Left renal pelvis (tissue), 4 donors: ENCODE measurements around the gene VRK2. TPM values are rescaled to one million over a fixed set of nuclear protein-coding genes. Genes with fewer than 3 reads are reported as not detected.
"Not testable (repeated sequence)": the region's sequence is repeated elsewhere in the genome, so short reads cannot be mapped to it uniquely, and the experiment has no call there.

ENCODE experiments used
- DNase-seq, 4 donors: peaks; one replicate each; pipeline ENCODE4 v3.0.0-alpha.2; 2013; ENCODE audit warnings: low read depth in 4 of 4, low spot score in 3 of 4
- polyA plus RNA-seq, 4 donors: library from polyadenylated mRNA; unstranded; fragments of 120-200 nt; gene quantifications; one replicate each; pipeline ENCODE4 v1.2.1, GENCODE V29; 2013; ENCODE audit not compliant: insufficient read length in 4 of 4

VRK2 gene
- polyA plus RNA-seq, 4 donors = 18.5 to 25.8 (median 22.1) TPM

GRCh38 chr2:58156780-58157179, 110.2 kb downstream of the VRK2 start:
- DNase-seq = no peak

GRCh38 chr2:58157754-58158153, 111.1 kb downstream of the VRK2 start:
- no peak for DNase-seq

- no peak for DNase-seq
Measured at GRCh38 chr2:58158481-58158880, 111.9 kb downstream of the VRK2 start.

GRCh38 chr2:58163913-58164312, 117.3 kb downstream of the VRK2 start:
- no peak for DNase-seq

GRCh38 chr2:58168130-58168529, 121.5 kb downstream of the VRK2 start:
- not testable (repeated sequence) for DNase-seq

GRCh38 chr2:58169845-58170244, 123.2 kb downstream of the VRK2 start:
- not testable (repeated sequence) for DNase-seq

GRCh38 chr2:58170334-58170933, 123.8 kb downstream of the VRK2 start:
- not testable (repeated sequence) for DNase-seq

- DNase-seq = not testable (repeated sequence)
Measured at GRCh38 chr2:58171831-58172230, 125.2 kb downstream of the VRK2 start.

GRCh38 chr2:58177187-58177586, 130.6 kb downstream of the VRK2 start:
- DNase-seq = not testable (repeated sequence)

GRCh38 chr2:58180175-58180574, 133.6 kb downstream of the VRK2 start:
- not testable (repeated sequence) for DNase-seq

GRCh38 chr2:58180635-58181034, 134.0 kb downstream of the VRK2 start:
- DNase-seq = no peak

- DNase-seq = no peak
Measured at GRCh38 chr2:58182527-58182926, 135.9 kb downstream of the VRK2 start.

GRCh38 chr2:58186501-58186900, 139.9 kb downstream of the VRK2 start:
- no peak for DNase-seq

- DNase-seq = not testable (repeated sequence)
Measured at GRCh38 chr2:58187022-58187421, 140.4 kb downstream of the VRK2 start.

GRCh38 chr2:58194458-58194857, 147.9 kb downstream of the VRK2 start:
- DNase-seq = no peak

- DNase-seq = no peak
Measured at GRCh38 chr2:58195662-58196061, 149.1 kb downstream of the VRK2 start.

GRCh38 chr2:58197894-58198293, 151.3 kb downstream of the VRK2 start:
- DNase-seq = no peak

GRCh38 chr2:58202404-58202803, 155.8 kb downstream of the VRK2 start:
- DNase-seq = no peak

GRCh38 chr2:58203018-58203417, 156.4 kb downstream of the VRK2 start:
- DNase-seq = no peak

- no peak for DNase-seq
Measured at GRCh38 chr2:58204195-58204959, 157.8 kb downstream of the VRK2 start.

- no peak for DNase-seq
Measured at GRCh38 chr2:58206785-58207184, 160.2 kb downstream of the VRK2 start.

- no peak for DNase-seq
Measured at GRCh38 chr2:58207189-58207588, 160.6 kb downstream of the VRK2 start.
